DMS 273 (cell line): ENCODE measurements around the gene CTNS.

Experiments used
- DNase-seq: peaks from one replicate; lab custom pipeline; 2025; ENCODE audit not compliant: unreplicated experiment; lab: John Stamatoyannopoulos, UW

CTNS gene

DNA sequence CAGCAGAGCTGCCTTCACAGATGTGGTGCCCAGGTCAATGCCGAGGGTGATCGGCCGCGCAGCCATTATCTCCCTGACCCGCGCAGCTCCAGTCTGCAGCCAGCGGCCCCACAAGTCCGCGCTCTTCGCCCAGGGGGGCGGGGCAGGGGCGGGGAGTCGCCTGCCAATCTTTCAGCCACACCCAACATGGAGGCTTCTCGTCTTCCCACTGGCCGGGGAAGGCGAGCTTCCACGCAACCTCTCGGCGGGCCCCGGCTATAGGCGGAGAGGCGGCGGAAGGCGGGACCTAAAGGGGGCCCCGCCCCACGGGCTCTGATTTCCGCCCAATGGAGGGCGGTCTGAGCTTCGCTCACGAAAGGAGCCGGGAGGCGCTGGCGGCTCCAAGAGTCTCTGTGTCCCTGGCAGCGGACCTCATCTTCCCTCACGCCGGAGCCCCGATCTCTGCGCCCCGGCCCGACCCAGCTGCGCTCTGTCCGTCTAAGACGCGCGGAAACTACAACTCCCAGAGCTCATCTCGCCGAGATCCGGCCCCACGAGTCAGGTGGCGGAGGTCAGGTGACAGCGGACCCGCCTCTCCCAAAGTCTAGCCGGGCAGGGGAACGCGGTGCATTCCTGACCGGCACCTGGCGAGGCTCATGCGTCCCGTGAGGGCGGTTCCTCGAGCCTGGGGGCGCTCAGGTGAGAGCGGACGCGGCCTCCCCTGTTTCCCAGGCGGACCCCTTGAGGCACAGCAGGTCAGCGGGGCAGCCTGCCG, at the start of gene CTNS, which contains the start of gene SHPK:
Gene CTNS, plus strand, starts transcription at position 607 of the 754 bp plus-strand sequence. CDS start 3,447 bp downstream, outside the sequence.
Gene SHPK, minus strand, starts transcription at position 97 of the 754 bp plus-strand sequence. Its CDS starts 31 bp downstream, at position 66.
- DNase-seq, result peak; percentile 97

DNA sequence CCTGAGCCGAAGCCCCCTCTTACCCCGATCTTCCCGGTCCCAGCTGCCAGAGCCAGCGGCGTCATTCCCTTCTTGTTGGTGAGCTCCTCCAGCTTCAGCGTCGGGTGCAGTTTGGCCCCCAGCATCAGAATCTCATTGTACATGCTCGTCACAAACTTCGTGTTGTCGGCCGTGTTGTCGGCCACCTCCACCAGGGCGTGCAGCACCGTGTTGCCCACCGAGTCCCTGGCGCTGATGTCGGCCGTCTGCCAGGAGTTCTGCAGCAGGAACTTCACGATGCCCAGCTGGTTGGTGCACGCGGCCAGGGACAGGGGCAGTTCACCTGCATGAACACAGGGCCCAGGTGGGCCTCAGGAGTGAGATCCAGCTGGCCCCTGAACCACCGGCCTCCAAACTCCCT, 46.8 kb upstream of the CTNS start:
- no peak for DNase-seq

DNA sequence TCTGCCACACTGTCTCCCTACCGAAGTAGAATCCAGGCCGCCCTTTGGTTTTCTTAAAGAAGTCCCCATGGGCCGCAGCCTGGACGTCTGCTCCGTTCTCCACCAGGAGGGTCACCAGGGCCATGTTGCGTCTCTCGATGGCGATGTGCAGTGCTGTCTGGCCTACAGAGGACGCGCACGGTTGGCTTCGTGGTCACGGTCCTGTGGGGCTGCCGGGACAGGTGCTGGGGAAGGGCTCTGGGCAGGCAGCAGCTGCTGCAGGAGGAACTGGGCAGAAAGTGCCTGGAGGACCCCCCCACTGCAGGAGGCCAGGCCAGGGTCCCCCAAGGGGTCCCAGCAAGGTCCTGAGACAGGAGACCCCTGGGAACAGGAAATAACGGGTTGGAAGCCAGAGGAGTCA, 46.3 kb upstream of the CTNS start:
- no peak for DNase-seq

- DNase-seq, result no peak
These were observed 45.8 kb upstream of the CTNS start for GRCh38 chr17:3590768-3591167.

- no peak for DNase-seq
These were observed 44.2 kb upstream of the CTNS start for GRCh38 chr17:3592216-3592860.

DNA sequence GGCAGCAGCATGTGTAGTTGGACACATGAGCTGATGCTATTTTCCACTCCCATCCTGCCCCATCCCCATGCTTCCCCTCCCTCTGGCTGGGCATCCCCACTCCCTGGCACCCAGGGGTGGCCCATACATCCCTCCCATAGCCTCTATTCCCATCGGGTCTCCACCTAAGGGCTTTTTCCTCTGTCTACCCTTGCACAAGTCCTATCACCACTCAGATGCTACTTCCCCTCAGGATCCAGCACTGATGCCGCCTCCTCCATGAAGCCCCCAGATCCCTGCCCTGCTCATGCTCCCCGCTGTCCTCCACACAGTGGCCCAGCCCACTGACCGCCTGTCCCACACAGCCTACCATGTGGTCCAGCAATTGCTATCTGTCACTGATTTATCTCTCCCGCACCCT, 43.2 kb upstream of the CTNS start:
- DNase-seq, result no peak

- DNase-seq, result no peak
These were observed 42.3 kb upstream of the CTNS start for GRCh38 chr17:3594051-3594800.

GRCh38 chr17:3594976-3595375, 41.6 kb upstream of the CTNS start:
- no peak for DNase-seq

- DNase-seq, result no peak
These were observed 39.6 kb upstream of the CTNS start for GRCh38 chr17:3596804-3597464.

DNA sequence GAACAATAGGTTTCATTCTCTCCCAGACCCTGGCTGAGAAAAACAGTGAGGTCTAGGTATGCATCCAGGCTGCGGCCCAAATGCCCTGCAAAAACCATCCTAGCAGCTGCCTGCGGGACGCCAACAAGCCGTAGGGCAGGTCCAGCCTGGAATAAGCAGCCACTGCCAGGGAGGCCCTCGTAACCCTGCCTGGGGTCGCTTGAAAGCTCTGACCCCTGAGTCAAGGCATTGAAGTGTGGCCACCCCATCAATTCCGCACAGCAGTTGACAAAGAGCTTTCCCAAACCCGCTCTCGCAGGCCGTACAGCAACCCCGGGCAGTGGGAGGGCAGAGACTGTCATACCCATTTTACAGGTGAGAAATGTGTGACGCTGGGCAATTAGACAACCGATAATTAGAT, 38.5 kb upstream of the CTNS start:
- DNase-seq, result no peak

GRCh38 chr17:3600529-3601205, 35.9 kb upstream of the CTNS start:
- DNase-seq, result no peak

DNA sequence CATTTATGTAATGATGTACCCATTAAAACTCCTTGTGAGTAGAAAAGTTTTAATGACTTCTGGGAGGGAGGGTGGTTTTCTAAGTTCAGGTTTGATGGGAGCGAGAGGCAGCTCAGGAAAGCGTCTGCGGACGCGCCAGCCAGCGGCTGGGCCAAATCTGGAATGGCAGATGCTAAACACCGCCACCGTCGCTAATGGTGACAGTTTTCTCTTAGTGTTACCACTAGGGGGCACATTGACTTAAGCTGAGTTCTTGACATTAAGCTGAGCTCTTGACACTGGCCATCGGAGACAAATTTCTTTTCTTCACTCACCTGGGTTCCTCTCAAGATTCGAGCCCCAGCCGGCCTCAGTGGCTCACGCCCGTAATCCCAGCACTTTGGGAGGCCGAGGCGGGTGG, 34.1 kb upstream of the CTNS start:
- DNase-seq, result peak; percentile 44

DNA sequence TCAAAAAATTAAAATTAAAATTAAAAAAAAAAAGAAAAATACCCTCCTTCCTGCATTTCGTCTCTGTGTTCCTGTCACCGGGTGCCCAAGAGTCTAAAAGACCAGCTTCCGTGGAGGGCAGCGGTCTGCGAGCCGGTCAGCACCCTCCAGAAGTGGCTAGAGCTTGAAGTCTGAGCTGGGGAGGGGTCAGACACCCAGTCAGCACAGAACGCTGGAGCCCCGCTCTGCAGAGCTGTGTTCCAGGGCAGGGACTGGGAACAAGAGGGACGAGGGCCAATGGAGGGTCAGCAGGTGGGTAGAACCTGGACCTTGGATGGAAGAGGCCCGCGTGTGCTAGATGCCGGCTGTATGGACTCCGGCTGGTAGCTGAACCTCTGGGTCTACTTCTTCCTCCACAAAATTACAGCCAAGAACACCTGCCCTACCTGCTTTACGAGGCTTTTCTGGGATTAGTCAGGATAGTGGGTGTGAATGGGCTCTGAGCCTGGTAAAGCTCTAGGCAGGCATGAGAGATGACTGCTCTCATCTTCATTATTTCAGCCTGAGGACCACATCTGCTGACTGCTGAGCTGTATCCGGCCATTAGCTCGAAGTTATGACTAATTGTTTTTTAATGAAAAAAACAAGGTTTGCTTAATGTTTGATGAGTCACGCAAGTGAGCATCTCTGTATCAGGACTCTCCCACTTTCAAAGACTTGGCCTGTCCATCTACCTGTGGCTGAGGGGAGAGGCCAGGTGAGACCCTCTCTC, 33.3 kb upstream of the CTNS start:
- no peak for DNase-seq

DNA sequence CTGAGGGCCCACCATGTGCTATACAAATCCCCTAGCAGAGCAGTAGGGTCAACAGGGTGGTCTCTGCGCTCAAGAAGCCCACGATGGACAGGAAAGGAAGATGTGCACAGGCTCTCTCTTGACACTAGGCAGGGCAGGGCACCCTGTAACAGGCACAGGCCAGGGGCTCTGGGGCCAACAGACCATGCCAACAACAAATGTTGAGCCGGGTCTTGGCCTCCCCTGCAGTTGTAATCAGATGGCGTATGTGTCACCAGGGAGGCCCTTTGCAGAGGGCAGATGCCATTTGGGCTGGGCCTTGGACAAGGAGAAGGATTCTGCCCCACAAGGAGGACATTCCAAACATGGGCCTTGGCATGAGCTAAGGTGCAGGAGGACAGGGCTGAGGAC, 32.7 kb upstream of the CTNS start:
- DNase-seq, result no peak

DNA sequence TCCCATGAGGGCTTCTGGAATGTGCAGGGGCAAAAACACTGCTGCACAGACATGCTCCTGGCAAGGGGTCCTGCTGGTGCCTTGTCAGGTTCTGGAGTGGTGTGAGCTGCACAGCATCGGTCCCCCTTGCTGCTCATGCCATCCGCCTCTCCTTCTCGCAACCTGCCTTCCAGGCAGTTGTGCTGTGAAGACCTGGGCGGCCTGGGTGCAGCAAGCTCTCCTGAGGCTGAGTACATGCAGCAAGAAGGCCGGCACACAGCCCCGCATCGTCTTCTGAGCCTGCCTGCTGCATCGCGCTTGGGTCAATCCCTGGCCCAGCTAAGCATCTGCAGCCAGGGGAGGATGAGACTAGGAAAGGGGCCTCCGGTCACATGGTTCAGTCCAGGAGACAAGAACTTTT, 26.9 kb upstream of the CTNS start:
- DNase-seq, result no peak

DNA sequence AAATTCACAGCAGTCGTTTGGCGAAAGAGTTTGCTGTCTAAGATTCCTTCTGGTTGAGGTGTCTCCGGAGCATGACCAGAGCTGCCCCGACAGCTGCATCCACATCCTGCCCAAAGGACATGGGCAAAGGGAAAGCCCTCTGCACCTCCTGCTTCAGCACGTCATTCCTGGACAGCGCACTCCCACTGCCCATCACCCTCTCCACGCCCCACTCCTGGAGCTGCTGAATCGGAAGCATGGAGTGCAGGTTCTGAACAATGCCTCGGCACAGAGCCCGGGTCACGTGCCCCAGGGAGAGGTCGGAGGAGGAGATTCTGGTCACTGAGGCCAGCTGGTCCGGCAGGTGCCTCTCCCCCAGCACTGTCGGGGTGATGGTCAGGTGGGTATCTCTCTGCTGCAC, 26.0 kb upstream of the CTNS start:
- no peak for DNase-seq

GRCh38 chr17:3613124-3613523, 23.4 kb upstream of the CTNS start:
- no peak for DNase-seq

- no peak for DNase-seq
These were observed 21.2 kb upstream of the CTNS start for GRCh38 chr17:3615160-3615870.

GRCh38 chr17:3621146-3621720, 15.3 kb upstream of the CTNS start:
- no peak for DNase-seq
